Metanephros (tissue), 2 donors: ENCODE results near the gene HOXB7. TPM values are rescaled to one million over a fixed set of nuclear protein-coding genes. Genes with fewer than 3 reads are reported as not detected.

Experiments used
- small RNA-seq: library from RNA; depleted of rRNA; stranded (forward); fragments of <200 nt; gene quantifications from one replicate; pipeline ENCODE3, GENCODE V24; 2014; ENCODE audit warnings: low replicate concordance
- total RNA-seq: library from RNA; depleted of rRNA; stranded (reverse); fragments of >200 nt; gene quantifications from one replicate; pipeline ENCODE4 v1.2.3, GENCODE V29; 2014

HOXB7 gene
- 15.4 TPM for total RNA-seq

GRCh38 chr17:48610282-48611211, at the start of gene HOXB7:
HOXB7 (minus strand) TSS chr17:48611017; CDS start chr17:48610918, 99 bp downstream.

GRCh38 chr17:48626245-48627117, 15.7 kb upstream of the HOXB7 start, which contains the start of gene HOXB9:
HOXB9 (minus strand) TSS chr17:48626358; CDS start chr17:48626269, 89 bp downstream.

DNA sequence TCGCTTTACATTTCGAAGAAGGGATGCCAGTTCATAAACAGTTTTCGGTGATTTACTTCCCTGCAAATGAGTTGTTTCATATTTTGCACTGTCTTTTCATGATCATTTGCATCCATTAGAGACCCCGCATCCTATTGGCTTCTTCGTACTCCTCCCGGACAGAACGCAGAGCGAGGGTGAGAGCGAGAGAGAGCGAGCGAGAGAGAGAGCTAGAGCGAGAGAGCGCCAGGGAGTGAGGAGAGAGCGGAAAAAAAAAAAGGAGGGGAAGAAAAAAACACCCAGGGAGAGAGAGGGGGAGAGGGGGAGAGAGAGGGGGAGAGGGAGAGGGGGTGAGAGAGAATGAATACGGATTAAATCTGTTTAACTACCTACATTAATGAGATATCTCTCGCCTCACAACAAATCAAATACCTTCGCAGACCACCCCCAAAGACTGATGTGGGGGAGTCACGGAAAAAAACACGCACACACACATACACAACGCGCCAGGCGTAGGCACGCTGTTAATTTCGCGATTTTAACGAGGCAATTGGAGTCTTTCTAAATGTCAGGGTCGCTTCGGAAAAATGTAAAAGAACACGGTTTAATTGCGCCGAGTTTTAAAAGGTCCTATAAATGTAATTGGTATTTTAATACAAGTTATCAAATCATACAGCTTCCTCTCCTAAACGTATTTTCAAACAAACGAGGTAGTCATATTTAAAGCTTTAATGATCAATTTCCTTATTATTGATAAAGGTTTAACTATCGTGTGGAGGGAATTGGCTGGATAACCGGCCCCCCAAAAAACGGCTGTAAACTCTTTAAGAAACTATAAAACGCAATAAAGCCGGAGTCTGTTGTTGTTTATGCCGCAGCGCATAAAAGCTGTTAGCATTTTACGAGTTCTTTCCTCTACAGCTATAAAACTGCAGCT, 4.5 kb upstream of the HOXB7 start, which contains the start of gene HOXB8:
HOXB8 (minus strand) TSS at position 246 of the 916 bp plus-strand sequence. CDS start 588 bp downstream, outside the sequence.

GRCh38 chr17:48604770-48605329, 6.0 kb downstream of the HOXB7 start, which contains the start of gene HOXB6:
HOXB6 (minus strand) TSS chr17:48604986; CDS start chr17:48598150, 6,836 bp downstream.

GRCh38 chr17:48593126-48593829, 17.5 kb downstream of the HOXB7 start, which contains the start of gene HOXB5:
HOXB5 (minus strand) TSS chr17:48593779; CDS start chr17:48593682, 97 bp downstream.

DNA sequence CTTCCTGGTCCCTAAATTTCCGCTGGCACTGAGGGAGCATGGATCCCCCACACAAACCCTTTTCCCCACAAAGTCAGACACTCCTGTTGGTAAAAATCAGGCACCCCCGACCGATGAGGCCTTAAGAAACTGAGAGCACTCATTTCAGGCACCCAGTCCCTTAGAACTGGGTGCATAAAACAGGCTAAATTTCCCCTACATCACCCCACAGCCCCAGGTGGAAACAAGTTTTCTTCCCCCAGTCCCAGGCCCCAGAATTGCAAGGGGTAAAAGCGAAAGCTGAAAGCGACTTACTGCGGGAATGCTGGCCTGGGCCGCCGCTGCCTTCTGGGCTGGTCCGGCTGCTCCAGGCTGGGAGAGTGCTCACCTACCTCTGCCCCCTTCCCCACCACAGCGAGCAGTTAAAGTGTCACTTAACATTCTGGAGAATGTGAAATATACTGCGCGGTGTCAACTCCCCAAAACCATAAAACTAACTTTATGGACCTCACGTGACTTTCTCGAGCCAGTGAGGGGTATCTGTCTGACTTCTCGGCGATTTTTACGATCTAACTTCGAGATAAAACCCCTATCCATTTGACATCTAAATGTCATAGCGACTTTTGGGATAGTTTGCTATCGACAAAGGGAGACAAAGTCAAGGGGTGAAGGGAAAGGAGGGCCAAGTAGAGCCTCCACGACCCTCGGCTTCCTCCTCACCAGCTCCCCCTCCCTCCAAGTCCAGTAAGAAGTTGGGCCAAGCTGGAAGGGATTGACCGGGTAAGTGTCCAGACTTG, 20.8 kb downstream of the HOXB7 start, which contains the start of gene HOXB3:
HOXB3 (minus strand) TSS at position 411 of the 776 bp plus-strand sequence. CDS start 37,767 bp downstream, outside the sequence.

GRCh38 chr17:48577946-48578615, 32.7 kb downstream of the HOXB7 start, which contains the start of gene HOXB4:
HOXB4 (minus strand) TSS chr17:48578350; CDS start chr17:48578319, 31 bp downstream.

Small RNAs within 50 kb of the gene (small RNA-seq; reads per million reads assigned to genes)
- 0.83 reads per million, percentile 79 among the genes with 10 or more reads in this experiment for gene MIR196A1

Other genes starting within 250 kb of the HOXB7 start
- gene SKAP1, start 180.8 kb downstream of the HOXB7 start, total RNA-seq = 7.3 TPM
- not detected for gene HOXB1, start 80.0 kb downstream of the HOXB7 start, total RNA-seq
- gene HOXB2, start 65.9 kb downstream of the HOXB7 start, total RNA-seq = 39.4 TPM
- gene HOXB4, start 32.7 kb downstream of the HOXB7 start, total RNA-seq = 14.2 TPM
- 79.5 TPM for gene HOXB3, start 20.8 kb downstream of the HOXB7 start, total RNA-seq
- 3.7 TPM for gene HOXB5, start 17.2 kb downstream of the HOXB7 start, total RNA-seq
- gene HOXB6, start 6.0 kb downstream of the HOXB7 start, total RNA-seq = 70.7 TPM
- 64.8 TPM for gene HOXB8, start 4.3 kb upstream of the HOXB7 start, total RNA-seq
- 20.3 TPM for gene HOXB9, start 15.3 kb upstream of the HOXB7 start, total RNA-seq
- not detected for gene PRAC1, start 111.5 kb upstream of the HOXB7 start, total RNA-seq
- gene PRAC2, start 112.2 kb upstream of the HOXB7 start, total RNA-seq = not detected
- gene HOXB13, start 117.7 kb upstream of the HOXB7 start, total RNA-seq = not detected
- gene TTLL6, start 206.2 kb upstream of the HOXB7 start, total RNA-seq = 0.41 TPM
- 40.2 TPM for gene CALCOCO2, start 220.0 kb upstream of the HOXB7 start, total RNA-seq